GM18526 (cell line): ENCODE data around the gene CLDN2.

Experiments used
- POLR2A ChIP-seq: IDR thresholded peaks from 3 replicates; pipeline ENCODE4 v1.6.1; 2011; ENCODE audit not compliant: insufficient read length; ENCODE audit errors: extremely low read depth

Gene CLDN2

DNA sequence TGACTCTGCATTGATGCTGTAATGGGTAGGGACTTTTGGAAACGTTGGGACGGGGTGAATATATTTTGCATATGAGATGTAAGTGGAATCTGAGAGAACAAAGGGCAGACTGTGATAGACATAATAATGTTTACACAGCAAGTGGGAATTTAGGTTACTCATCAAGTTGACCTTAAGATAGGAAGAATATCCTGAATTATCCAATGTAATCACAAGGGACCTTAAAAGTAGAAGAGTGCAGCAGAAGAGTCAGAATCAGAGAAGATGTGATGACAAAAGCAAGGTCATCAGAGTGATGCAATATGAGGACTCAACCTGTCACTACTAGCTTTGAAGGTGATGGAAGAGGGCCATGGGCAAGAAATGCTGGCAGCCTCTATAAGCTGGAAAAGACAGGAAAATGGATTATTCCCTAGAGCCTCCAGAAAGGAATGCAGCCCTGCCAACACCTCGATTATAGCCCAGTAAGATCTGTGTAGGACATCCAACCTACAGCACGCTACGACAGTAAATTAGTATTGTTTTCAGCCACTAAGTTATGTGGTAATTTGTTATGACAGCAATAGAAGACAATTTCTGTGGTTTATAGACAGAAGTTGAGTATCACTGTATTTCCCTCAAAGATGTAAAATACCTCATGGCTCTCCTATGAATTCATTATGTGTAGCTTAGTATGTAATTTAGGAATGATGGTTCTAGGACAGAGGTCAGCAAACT lies 53.4 kb downstream of the CLDN2 start:
- no peak for TF ChIP-seq POLR2A

- no peak for TF ChIP-seq POLR2A
These were observed 56.2 kb downstream of the CLDN2 start for GRCh38 chrX:106976416-106976815.
